Activated naive CD4-positive, alpha-beta T cell treated with anti-CD3 and anti-CD28 coated beads for 36 hours (primary cell): Measurements from ENCODE around the gene KLF6. TPM values are rescaled to one million over a fixed set of nuclear protein-coding genes. Genes with fewer than 3 reads are reported as not detected.

Experiments used
- CTCF ChIA-PET: fragments of 350-600 bp; sonication (Branson Sonifier 250); formaldehyde crosslinking; loops from one replicate; lab custom pipeline; 2021; ENCODE audit warnings: antibody characterized with exemption; lab: Charles Lee
- DNase-seq: peaks from one replicate; pipeline ENCODE4 v3.0.0-alpha.2; 2020
- H3K27ac Mint-ChIP-seq: one replicate; pipeline ENCODE4 v1.8.0; 2021; ENCODE audit warnings: mild to moderate bottlenecking, mixed read lengths
- H3K27me3 Mint-ChIP-seq: one replicate; pipeline ENCODE4 v1.8.0; 2021; ENCODE audit warnings: low read depth, mixed read lengths
- H3K36me3 Mint-ChIP-seq: one replicate; pipeline ENCODE4 v1.8.0; 2021; ENCODE audit warnings: low read depth, mixed read lengths
- H3K4me1 Mint-ChIP-seq: one replicate; pipeline ENCODE4 v1.8.0; 2021; ENCODE audit warnings: low read depth, mixed read lengths
- H3K4me3 Mint-ChIP-seq: one replicate; pipeline ENCODE4 v1.8.0; 2021; ENCODE audit warnings: mild to moderate bottlenecking, moderate library complexity, mixed read lengths
- H3K9me3 Mint-ChIP-seq: one replicate; pipeline ENCODE4 v1.8.0; 2021; ENCODE audit warnings: mixed read lengths
- intact Hi-C: fragments of 100-400 bp; cut with micrococcal nuclease; formaldehyde crosslinking; loops from one replicate; pipeline ENCODE4 v1.15.1; 2023
- total RNA-seq, 2 experiments: library from RNA; stranded (reverse); gene quantifications; one replicate each; pipeline ENCODE4 v1.2.3, GENCODE V29; 2021

Gene KLF6
- total RNA-seq, 2 experiments from 2014 or later: 78.9 to 82.1 TPM

- DNase-seq: peak; percentile 86
- Mint-ChIP-seq H3K27ac (peak overlapping the region; percentile 99), H3K36me3 (peaks cover 58% of the 10 kb centered on the region), H3K27me3 (no peaks in the 10 kb centered on the region), H3K9me3 (peaks cover 3% of the 10 kb centered on the region), H3K4me1 (peaks cover 50% of the 10 kb centered on the region), H3K4me3 (peak overlapping the region; percentile 96)
- CTCF ChIA-PET: interaction anchor here (0.8 to 1.3 kb wide), 3 partner anchors 22 to 178 kb away, joined by 3 read pairs; no protein-coding TSS in a partner anchor
- intact Hi-C loops: loop anchor here (1.0 to 5.0 kb wide), 12 partner anchors 25 to 556 kb away; no protein-coding TSS in a partner anchor
These were observed 1.7 kb downstream of the KLF6 start for GRCh38 chr10:3783316-3783681.

GRCh38 chr10:3782451-3783315, 2.3 kb downstream of the KLF6 start:
- Mint-ChIP-seq H3K27me3 (no peaks in the 10 kb centered on the region), H3K4me3 (peak overlapping the region; percentile 96), H3K27ac (peak overlapping the region; percentile 99), H3K9me3 (no peaks in the 10 kb centered on the region), H3K36me3 (peaks cover 64% of the 10 kb centered on the region), H3K4me1 (peaks cover 57% of the 10 kb centered on the region)
- intact Hi-C loops: loop anchor here (1.0 to 5.0 kb wide), 12 partner anchors 24 to 555 kb away; no protein-coding TSS in a partner anchor
- peak; percentile 57 for DNase-seq
- CTCF ChIA-PET: interaction anchor here (0.7 to 1.3 kb wide), 5 partner anchors 23 to 400 kb away, joined by 3 read pairs; no protein-coding TSS in a partner anchor

GRCh38 chr10:3782146-3782450, 2.9 kb downstream of the KLF6 start:
- peaks cover 62% of the 10 kb centered on the region for H3K4me1 Mint-ChIP-seq

GRCh38 chr10:3781468-3782145, 3.4 kb downstream of the KLF6 start:
- DNase-seq: no peak
- Mint-ChIP-seq H3K27me3 (no peaks in the 10 kb centered on the region), H3K4me3 (peak overlapping the region; percentile 96), H3K9me3 (no peaks in the 10 kb centered on the region), H3K36me3 (peaks cover 72% of the 10 kb centered on the region), H3K27ac (peak overlapping the region; percentile 99), H3K4me1 (peaks cover 66% of the 10 kb centered on the region)
- CTCF ChIA-PET: interaction anchor here (0.7 to 0.8 kb wide), 3 partner anchors 29 to 151 kb away, joined by 3 read pairs; no protein-coding TSS in a partner anchor
- intact Hi-C loops: loop anchor here (2.0 to 5.0 kb wide), 5 partner anchors 85 to 554 kb away; no protein-coding TSS in a partner anchor

More at GRCh38 chr10:3782146-3782450, 2.9 kb downstream of the KLF6 start:
- Mint-ChIP-seq H3K27me3 (no peaks in the 10 kb centered on the region), H3K4me3 (peak overlapping the region; percentile 96), H3K9me3 (no peaks in the 10 kb centered on the region), H3K36me3 (peaks cover 68% of the 10 kb centered on the region), H3K27ac (peak overlapping the region; percentile 99)
- intact Hi-C loops: loop anchor here (2.0 to 5.0 kb wide), 5 partner anchors 85 to 555 kb away; no protein-coding TSS in a partner anchor
- CTCF ChIA-PET: interaction anchor here (0.7 to 0.8 kb wide), 3 partner anchors 29 to 151 kb away, joined by 3 read pairs; no protein-coding TSS in a partner anchor
- DNase-seq: peak; percentile 43

GRCh38 chr10:3780771-3781467, 4.1 kb downstream of the KLF6 start:
- Mint-ChIP-seq H3K36me3 (peaks cover 76% of the 10 kb centered on the region), H3K27ac (peak overlapping the region; percentile 99), H3K4me3 (peak overlapping the region; percentile 96), H3K27me3 (no peaks in the 10 kb centered on the region), H3K9me3 (no peaks in the 10 kb centered on the region), H3K4me1 (peaks cover 64% of the 10 kb centered on the region)
- DNase-seq: no peak
- CTCF ChIA-PET: no interaction called here
- intact Hi-C loops: loop anchor here (5.0 kb wide), 1 partner anchor 554 kb away; no protein-coding TSS in a partner anchor

- peak overlapping the region; percentile 74 for H3K27ac Mint-ChIP-seq
These were observed 4.8 kb downstream of the KLF6 start for GRCh38 chr10:3780021-3780770.

GRCh38 chr10:3779158-3779741, 5.8 kb downstream of the KLF6 start:
- H3K4me3 Mint-ChIP-seq: peak overlapping the region; percentile 17
- peaks cover 85% of the 10 kb centered on the region for H3K36me3 Mint-ChIP-seq
- no peaks in the 10 kb centered on the region for H3K27me3 Mint-ChIP-seq
- intact Hi-C loops: no loop called here
- H3K4me1 Mint-ChIP-seq: peaks cover 71% of the 10 kb centered on the region
- CTCF ChIA-PET: interaction anchor here (1.5 kb wide), 1 partner anchor 17 kb away, joined by 3 read pairs; no protein-coding TSS in a partner anchor
- peak overlapping the region; percentile 74 for H3K27ac Mint-ChIP-seq
- no peak for DNase-seq
- H3K9me3 Mint-ChIP-seq: no peaks in the 10 kb centered on the region

More at GRCh38 chr10:3780021-3780770, 4.8 kb downstream of the KLF6 start:
- intact Hi-C loops: loop anchor here (5.0 kb wide), 1 partner anchor 553 kb away; no protein-coding TSS in a partner anchor
- DNase-seq: no peak
- Mint-ChIP-seq H3K36me3 (peaks cover 83% of the 10 kb centered on the region), H3K4me1 (peaks cover 71% of the 10 kb centered on the region), H3K4me3 (peak overlapping the region; percentile 96), H3K9me3 (no peaks in the 10 kb centered on the region), H3K27me3 (no peaks in the 10 kb centered on the region)
- CTCF ChIA-PET: no interaction called here

GRCh38 chr10:3778692-3779157, 6.3 kb downstream of the KLF6 start:
- peak overlapping the region; percentile 74 for H3K27ac Mint-ChIP-seq
- H3K4me3 Mint-ChIP-seq: peak overlapping the region; percentile 17
- H3K4me1 Mint-ChIP-seq: peaks cover 71% of the 10 kb centered on the region
- no peaks in the 10 kb centered on the region for H3K9me3 Mint-ChIP-seq
- H3K36me3 Mint-ChIP-seq: peaks cover 80% of the 10 kb centered on the region
- H3K27me3 Mint-ChIP-seq: no peaks in the 10 kb centered on the region
- intact Hi-C loops: no loop called here
- CTCF ChIA-PET: interaction anchor here (1.5 kb wide), 1 partner anchor 17 kb away, joined by 3 read pairs; no protein-coding TSS in a partner anchor
- no peak for DNase-seq

- intact Hi-C loops: loop anchor here (1.0 to 2.0 kb wide), 7 partner anchors 7 to 326 kb away; partner anchors contain the start of gene KLF6
- Mint-ChIP-seq H3K4me3 (peak overlapping the region; percentile 17), H3K36me3 (peaks cover 74% of the 10 kb centered on the region), H3K9me3 (no peaks in the 10 kb centered on the region), H3K27ac (peak overlapping the region; percentile 74), H3K27me3 (no peaks in the 10 kb centered on the region), H3K4me1 (peaks cover 71% of the 10 kb centered on the region)
- CTCF ChIA-PET: interaction anchor here (0.9 to 1.5 kb wide), 2 partner anchors 16 to 583 kb away, joined by 3 read pairs; no protein-coding TSS in a partner anchor
- no peak for DNase-seq
These were observed 6.9 kb downstream of the KLF6 start for GRCh38 chr10:3777981-3778691.
